BJ (cell line): ENCODE results near the gene ZNG1A. TPM values are rescaled to one million over a fixed set of nuclear protein-coding genes. Genes with fewer than 3 reads are reported as not detected.
"Not testable (repeated sequence)": the region's sequence is repeated elsewhere in the genome, so short reads cannot be mapped to it uniquely, and the experiment has no call there.

Source experiments
- CTCF ChIA-PET: fragments of 350-600 bp; formaldehyde crosslinking; extraction: SDS; loops from one replicate; lab custom pipeline; 2021; ENCODE audit warnings: antibody characterized with exemption, inconsistent platforms; lab: Yijun Ruan, JAX
- POLR2A ChIA-PET: fragments of 300-600 bp; sonication (Branson Sonifier 250); formaldehyde crosslinking; extraction: SDS; loops from one replicate; lab custom pipeline; 2021; ENCODE audit warnings: antibody characterized with exemption; lab: Charles Lee
- DNase-seq: peaks from one replicate; pipeline ENCODE4 v3.0.0-alpha.2; 2011; ENCODE audit warnings: low read depth
- H3K27me3 ChIP-seq: 2 replicates; pipeline ENCODE4 v1.6.0; 2011; ENCODE audit warnings: low read length; ENCODE audit not compliant: control insufficient read depth, insufficient read depth
- H3K36me3 ChIP-seq: 2 replicates; pipeline ENCODE4 v1.5.1; 2011; ENCODE audit warnings: low read length; ENCODE audit not compliant: control insufficient read depth, insufficient read depth
- H3K4me3 ChIP-seq: 2 replicates; pipeline ENCODE4 v1.5.1; 2011; ENCODE audit warnings: low read depth, mild to moderate bottlenecking, control low read depth, low read length
- polyA plus RNA-seq: library from polyadenylated mRNA; depleted of rRNA; stranded (reverse); fragments of >200 nt; gene quantifications from 2 replicates; pipeline ENCODE4 v1.2.3, GENCODE V29; 2011

The ZNG1A gene
- polyA plus RNA-seq, 1 experiment, result 7.0 TPM

DNA sequence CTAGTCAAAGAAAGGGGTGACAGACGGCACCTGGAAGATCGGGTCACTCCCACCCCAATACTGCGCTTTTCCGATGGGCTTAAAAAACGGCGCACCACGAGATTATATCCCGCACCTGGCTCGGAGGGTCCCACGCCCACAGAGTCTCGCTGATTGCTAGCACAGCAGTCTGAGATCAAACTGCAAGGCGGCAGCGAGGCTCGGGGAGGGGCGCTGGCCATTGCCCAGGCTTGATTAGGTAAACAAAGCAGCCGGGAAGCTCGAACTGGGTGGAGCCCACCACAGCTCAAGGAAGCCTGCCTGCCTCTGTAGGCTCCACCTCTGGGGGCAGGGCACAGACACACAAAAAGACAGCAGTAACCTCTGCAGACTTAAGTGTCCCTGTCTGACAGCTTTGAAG is 39.0 kb downstream of the ZNG1A start:
- H3K36me3 ChIP-seq, POLR2A ChIA-PET, H3K27me3 ChIP-seq, DNase-seq, CTCF ChIA-PET, H3K4me3 ChIP-seq: not testable (repeated sequence)

DNA sequence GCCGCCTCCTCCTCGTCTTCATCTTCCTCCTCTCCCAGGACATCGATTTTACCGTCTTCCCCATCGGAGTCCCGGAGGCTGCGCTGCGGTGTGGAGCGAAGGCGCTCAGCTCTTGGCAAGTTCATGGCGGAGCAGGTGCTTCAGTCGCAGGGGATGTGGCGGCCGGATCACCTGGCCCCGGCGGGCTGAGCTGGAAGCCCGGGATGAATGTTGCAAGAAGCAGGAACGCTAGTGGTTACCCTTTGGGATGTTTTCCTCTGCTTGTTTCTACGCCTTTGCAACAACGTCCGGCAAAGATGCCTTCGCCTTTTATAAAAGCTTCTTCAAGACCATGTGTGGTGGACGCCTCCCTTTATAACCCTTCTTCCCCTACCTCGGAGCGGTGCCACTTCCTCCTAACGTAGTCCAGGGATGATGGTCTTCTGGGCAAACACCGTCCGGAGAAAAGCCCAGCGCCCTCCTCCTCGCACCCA is 60.8 kb downstream of the ZNG1A start, which contains the start of gene FOXD4:
FOXD4 (minus strand) TSS at position 423 of the 473 bp plus-strand sequence; CDS start at position 125, 298 bp downstream.
- CTCF ChIA-PET, DNase-seq, H3K4me3 ChIP-seq, POLR2A ChIA-PET, H3K36me3 ChIP-seq: not testable (repeated sequence)
- H3K27me3 ChIP-seq, result peaks cover 14% of the 10 kb centered on the region

DNA sequence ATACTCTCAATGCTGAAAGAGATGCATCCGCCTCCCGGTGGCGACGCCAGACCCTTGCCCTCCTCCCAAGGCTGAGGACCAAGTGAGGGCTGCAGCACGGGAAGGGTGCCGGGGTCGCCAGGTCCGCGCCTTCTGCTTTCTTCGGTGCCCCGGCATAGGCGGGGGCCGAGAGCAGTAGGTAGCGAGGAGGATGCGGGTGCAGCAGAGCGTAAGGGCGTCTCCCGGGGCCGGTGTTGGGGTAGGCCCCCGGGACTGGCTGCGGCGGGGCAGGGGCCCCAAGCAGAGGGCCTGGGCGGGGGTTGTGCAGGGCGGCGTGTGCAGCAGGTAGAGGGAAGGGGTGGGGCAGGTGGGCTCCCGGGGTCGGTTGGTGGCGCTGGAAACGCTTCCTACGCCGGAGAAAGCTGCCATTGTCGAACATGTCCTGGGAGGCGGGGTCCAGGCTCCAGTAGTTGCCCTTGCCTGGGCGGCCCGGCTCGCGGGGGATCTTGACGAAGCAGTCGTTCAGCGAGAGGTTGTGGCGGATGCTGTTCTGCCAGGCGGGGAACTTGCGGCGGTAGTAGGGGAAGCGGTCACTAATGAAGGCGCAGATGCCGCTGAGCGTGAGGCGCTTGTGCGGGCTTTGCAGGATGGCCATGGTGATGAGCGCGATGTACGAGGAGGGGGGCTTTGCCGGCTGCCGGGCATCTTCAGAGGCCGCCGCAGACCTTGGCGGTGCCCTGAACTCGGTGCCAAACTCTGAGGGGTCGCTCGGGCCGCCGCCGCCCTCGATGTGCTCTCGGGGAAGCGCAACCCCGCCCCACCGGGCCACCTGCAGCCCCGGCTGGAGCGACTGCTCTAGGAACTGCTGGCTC is 61.5 kb downstream of the ZNG1A start:
- DNase-seq, H3K4me3 ChIP-seq, H3K36me3 ChIP-seq, POLR2A ChIA-PET, CTCF ChIA-PET: not testable (repeated sequence)
- peaks cover 15% of the 10 kb centered on the region for H3K27me3 ChIP-seq

DNA sequence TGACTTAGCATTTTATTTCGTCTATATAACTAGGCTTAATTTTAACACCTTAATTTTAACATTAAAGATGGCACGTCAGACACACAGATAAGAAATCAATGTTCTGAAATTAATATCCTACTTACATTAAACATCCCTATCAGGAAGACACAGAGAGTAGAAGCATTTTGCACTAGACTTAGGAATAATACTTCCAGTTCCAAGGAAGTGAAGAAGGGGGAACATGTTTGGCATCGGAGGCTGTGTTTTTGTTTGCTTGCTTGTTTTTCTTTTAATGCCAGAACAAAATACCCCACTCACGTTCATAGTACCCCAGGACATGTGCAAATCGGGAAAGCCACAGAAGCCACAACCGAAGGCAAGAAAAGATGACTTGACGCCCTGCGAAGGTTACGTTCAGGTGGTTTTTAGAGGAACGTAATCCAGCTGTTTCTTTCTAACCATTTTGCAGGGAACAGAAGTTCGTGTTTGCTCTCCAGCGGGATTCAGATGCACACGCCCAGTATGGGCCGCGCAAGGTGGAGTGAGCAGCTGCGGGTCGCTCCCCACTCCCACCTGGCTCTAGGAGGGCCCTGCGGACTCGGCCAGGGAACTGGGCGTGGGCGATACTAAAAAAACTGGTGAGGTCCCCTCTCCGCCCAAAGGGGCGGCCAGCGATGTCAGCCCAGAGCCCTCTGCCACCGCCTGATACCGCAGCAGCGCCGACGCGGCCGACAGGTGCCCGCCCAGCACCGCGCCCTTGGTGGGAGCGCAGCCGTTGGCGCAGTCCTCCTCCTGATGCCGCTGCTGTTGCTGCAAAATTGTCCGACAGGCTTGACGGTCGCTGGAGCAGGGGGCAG is 62.4 kb downstream of the ZNG1A start:
- H3K4me3 ChIP-seq, H3K36me3 ChIP-seq, POLR2A ChIA-PET, CTCF ChIA-PET, DNase-seq: not testable (repeated sequence)
- H3K27me3 ChIP-seq, result peaks cover 15% of the 10 kb centered on the region

DNA sequence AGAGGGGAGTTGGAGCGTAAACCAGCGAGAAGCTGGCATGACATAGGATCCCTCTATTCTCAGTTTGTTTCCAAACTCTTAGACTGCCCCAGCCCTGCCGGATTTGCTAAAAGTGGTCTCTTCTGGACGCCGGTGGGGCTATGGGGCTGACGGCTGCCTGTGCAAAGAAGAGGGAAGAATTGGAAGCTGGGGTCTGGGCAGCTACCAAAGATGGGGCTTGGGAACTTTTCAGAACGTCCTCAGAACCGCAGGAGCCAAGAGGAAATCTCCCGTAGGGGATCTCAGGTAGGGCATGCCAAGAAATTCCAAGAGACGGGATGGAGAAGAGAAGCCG is 63.8 kb downstream of the ZNG1A start:
- H3K4me3 ChIP-seq, CTCF ChIA-PET, DNase-seq, H3K36me3 ChIP-seq, POLR2A ChIA-PET: not testable (repeated sequence)
- H3K27me3 ChIP-seq, result peaks cover 15% of the 10 kb centered on the region

DNA sequence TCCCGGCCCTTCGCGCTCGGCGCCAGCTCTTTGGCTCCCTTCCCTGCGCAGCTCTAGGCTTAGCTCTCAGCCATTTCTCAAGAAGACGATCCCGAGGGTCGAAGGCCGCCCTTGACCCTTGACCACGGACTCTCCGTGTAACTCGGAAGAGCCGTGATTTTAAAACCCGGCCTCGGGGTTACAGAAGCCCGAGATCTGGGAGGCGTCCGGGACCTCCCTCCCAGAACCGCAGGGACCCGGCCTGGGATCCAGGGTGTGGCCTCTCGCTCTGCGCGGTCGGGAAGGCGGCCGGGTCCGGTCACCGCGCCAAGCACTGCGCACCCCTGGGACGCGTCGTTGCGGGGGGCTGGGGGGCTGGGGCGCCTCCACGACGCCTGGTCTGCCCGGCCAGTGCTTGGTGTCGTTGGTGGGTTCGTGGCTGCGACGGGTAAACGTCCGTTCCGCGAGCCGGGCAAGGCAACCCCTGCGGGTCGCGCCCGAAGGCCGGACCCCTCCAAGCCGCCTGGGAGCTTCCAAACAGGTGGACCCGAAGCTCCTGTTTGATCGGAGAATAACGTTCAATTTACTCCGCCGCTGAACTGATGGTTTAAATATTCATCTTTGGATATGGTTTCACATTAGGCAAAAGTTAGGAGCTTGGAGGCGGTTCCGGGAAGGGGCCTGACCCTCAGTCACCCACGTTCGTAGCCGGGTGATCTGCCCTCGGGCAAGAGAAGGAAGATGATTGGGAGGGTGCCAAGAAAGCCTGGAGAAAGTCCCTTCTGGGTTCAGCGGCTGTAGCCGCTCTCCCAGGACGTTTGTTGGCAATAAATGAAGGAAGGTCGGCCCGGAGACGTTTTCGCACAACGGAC is 64.4 kb downstream of the ZNG1A start:
- peaks cover 15% of the 10 kb centered on the region for H3K27me3 ChIP-seq
- H3K4me3 ChIP-seq, H3K36me3 ChIP-seq, POLR2A ChIA-PET, DNase-seq, CTCF ChIA-PET: not testable (repeated sequence)

DNA sequence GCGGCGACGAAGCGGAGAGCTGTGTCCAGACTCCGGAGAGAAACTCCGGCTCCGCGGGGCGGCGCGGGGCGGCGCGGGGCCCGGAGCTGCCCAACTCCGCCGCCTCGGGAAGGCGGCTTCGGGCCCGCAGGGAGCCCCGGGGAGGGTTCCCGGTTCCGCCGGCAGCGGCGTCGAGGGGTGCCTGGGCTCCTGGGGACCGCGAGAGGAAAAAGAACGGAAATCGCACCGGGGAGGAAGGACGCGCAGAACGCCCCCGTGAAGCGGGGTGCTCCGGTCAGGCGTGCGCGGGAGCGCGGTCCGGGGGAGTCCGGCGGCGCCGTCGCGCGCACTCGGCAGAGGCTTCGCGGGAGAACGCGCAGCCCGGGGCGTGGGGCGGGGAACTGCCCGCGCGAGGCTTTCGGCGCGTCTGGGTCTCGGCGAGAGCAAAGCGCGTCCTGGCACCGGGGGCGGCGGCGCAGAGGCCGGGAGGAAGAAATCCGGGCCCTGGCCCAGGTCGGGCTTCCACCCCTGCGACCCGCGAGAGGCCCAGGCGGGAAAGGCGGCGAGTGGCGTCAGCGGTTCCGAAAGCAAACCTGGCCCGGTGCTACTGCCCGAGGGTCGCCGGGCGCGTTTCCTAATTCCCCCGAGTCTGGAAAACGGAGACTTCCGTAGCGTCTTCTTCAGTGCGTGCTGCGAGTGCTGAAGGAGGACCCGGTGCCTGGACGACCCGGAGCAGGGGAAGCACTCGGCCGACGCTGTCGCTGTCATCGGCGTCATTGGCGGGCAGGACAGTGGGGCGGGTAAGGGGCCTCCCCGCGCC is 65.2 kb downstream of the ZNG1A start:
- CTCF ChIA-PET, POLR2A ChIA-PET, H3K4me3 ChIP-seq, DNase-seq, H3K36me3 ChIP-seq: not testable (repeated sequence)
- H3K27me3 ChIP-seq, result peaks cover 15% of the 10 kb centered on the region

DNA sequence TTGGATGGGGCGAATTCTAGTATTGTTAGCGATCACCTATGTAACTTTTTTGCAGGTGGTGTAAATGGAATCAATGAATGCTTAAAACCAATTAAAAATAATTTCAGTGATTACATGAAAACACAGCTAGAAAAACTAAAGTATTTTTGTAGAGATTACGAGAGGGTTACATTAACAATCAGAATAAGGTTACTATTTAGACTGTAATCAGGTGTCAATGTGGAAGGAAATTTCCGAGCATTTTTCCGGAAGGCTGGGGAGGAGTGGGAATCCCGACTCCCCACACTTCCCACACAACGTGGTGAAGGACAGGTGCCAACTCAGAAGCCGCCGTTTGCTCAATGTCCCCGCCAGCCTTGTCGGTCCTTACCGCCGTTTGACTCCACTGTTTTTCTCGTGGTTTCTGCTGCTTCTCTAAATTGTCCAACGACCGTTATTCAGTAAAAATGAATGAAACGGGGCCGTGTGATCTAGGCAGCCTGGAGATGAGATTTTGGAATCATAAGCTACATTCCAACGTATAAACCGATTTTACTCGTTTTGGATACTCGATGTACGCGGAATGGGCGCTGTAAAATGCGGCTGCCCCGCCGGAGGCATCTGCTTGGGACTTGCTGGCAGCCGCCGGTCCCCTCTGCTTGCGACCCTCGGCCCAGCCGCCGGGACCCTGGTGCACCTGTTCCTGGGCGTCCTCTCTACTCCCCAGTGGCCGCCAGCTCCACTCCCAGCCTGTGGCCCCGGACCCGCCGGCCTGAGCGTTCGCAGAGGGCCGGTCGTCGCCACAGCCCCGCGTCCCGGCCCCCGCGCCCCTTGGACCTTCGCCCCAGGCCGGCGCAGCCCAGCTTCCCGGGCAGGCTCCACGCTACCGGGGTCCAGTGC is 66.0 kb downstream of the ZNG1A start:
- peaks cover 15% of the 10 kb centered on the region for H3K27me3 ChIP-seq
- H3K4me3 ChIP-seq, POLR2A ChIA-PET, DNase-seq, CTCF ChIA-PET, H3K36me3 ChIP-seq: not testable (repeated sequence)

DNA sequence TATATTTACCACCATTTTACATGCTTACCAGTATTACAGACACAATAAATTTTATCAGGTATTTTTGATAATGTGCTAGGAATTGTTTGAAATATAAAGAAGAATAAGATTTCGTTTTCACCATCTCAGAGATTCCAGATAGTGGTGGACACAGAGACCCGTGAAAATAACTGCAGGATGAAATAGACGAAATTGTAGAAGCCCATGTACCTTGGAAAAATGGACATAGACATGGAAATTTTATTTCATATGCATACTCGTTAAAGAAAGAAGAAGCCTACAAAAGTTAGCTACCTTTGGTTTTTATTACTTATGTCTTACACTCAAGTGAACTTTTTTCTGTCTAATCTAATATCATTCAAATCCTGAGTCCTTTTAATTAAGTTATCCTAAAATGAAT is 68.2 kb downstream of the ZNG1A start:
- H3K36me3 ChIP-seq, CTCF ChIA-PET, H3K4me3 ChIP-seq, DNase-seq, POLR2A ChIA-PET: not testable (repeated sequence)
- H3K27me3 ChIP-seq, result peaks cover 15% of the 10 kb centered on the region

DNA sequence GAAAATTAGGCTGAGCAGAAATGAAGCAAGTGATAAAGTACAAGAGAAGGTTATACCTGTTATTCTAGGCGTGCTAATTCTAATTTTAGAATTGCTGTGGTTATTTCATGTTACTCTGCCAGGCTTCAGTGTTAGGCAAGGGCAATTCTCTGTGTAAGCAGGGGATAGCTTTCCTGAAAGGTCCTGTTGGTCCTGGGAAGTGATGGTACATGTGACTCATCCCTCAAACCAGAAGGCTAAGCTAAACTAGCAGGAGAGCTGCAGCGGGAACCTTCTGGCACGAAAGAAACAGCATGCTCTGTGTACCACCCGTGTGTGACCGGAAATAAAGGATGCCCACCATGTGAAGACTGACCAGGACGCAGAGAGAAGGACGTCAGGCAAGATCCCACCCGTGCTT is 69.3 kb downstream of the ZNG1A start:
- H3K27me3 ChIP-seq, POLR2A ChIA-PET, CTCF ChIA-PET, H3K36me3 ChIP-seq, DNase-seq, H3K4me3 ChIP-seq: not testable (repeated sequence)
